IMR-90 (cell line): ENCODE results near the gene TALDO1. TPM values are rescaled to one million over a fixed set of nuclear protein-coding genes. Genes with fewer than 3 reads are reported as not detected.
A peak's percentile ranks its signal among the peaks of the same experiment; 100 is the strongest.

Experiments
- ATAC-seq: fragments of 200-7000 bp; cut with Tn5 transposase; 2 replicates; pipeline ENCODE4 v1.9.1; 2020; ENCODE audit warnings: low read depth, mild to moderate bottlenecking, moderate library complexity
- BruUV-seq: library from RNA; stranded (reverse); fragments of 400-500 nt; replicated peaks from 2 replicates; lab custom pipeline; 2021; lab: Mats Ljungman, UMichigan
- CTCF ChIA-PET: fragments of 300-600 bp; formaldehyde crosslinking; extraction: SDS; loops from one replicate; lab custom pipeline; 2021; ENCODE audit warnings: antibody characterized with exemption; lab: Yijun Ruan, JAX
- POLR2A ChIA-PET: fragments of 300-600 bp; sonication (Branson Sonifier 250); formaldehyde crosslinking; loops from one replicate; lab custom pipeline; 2022; ENCODE audit warnings: antibody characterized with exemption; ENCODE audit not compliant: unreplicated experiment; lab: Charles Lee
- DNase-seq: peaks from one replicate; pipeline ENCODE4 v3.0.0; 2013
- H2AFZ ChIP-seq: replicated peaks from 2 replicates; pipeline ENCODE3; 2013; ENCODE audit warnings: low read length, mild to moderate bottlenecking; ENCODE audit not compliant: poor library complexity
- H2AK5ac ChIP-seq: 2 replicates; pipeline ENCODE4 v1.6.1; 2013; ENCODE audit warnings: low read depth, low read length, inconsistent platforms
- H2AK9ac ChIP-seq: replicated peaks from 2 replicates; pipeline ENCODE3; 2013; ENCODE audit warnings: mild to moderate bottlenecking, low read depth, low read length, moderate library complexity; ENCODE audit not compliant: poor library complexity
- H2BK120ac ChIP-seq: 2 replicates; pipeline ENCODE4 v1.6.1; 2013; ENCODE audit warnings: low read depth, low read length, inconsistent platforms
- H2BK15ac ChIP-seq: 3 replicates; pipeline ENCODE4 v1.6.1; 2013; ENCODE audit warnings: low read depth, low read length, inconsistent platforms
- H2BK20ac ChIP-seq: 2 replicates; pipeline ENCODE4 v1.6.1; 2013; ENCODE audit warnings: low read depth, mild to moderate bottlenecking, inconsistent platforms, low read length, moderate library complexity
- H2BK5ac ChIP-seq: 2 replicates; pipeline ENCODE4 v1.6.1; 2013; ENCODE audit warnings: mild to moderate bottlenecking, low read depth, low read length, inconsistent platforms; ENCODE audit not compliant: poor library complexity, severe bottlenecking
- H3K14ac ChIP-seq: replicated peaks from 2 replicates; pipeline ENCODE4 v1.6.1; 2013; ENCODE audit warnings: low read depth, low read length, inconsistent platforms
- H3K18ac ChIP-seq: 2 replicates; pipeline ENCODE4 v1.6.1; 2013; ENCODE audit warnings: low read depth, low read length, control low read depth
- H3K23ac ChIP-seq: 2 replicates; pipeline ENCODE4 v1.6.1; 2013; ENCODE audit warnings: low read depth, low read length, inconsistent platforms
- H3K27ac ChIP-seq: 2 replicates; pipeline ENCODE4 v1.5.1; 2013; ENCODE audit warnings: mild to moderate bottlenecking, control low read depth, low read length; ENCODE audit not compliant: insufficient read depth
- H3K27me3 ChIP-seq: 2 replicates; pipeline ENCODE4 v1.6.1; 2013; ENCODE audit warnings: low read length; ENCODE audit not compliant: control insufficient read depth, insufficient read depth
- H3K36me3 ChIP-seq: 2 replicates; pipeline ENCODE4 v1.6.1; 2013; ENCODE audit warnings: low read length, mixed read lengths; ENCODE audit not compliant: control insufficient read depth, insufficient read depth
- H3K4ac ChIP-seq: 2 replicates; pipeline ENCODE4 v1.6.1; 2013; ENCODE audit warnings: low read depth, low read length, inconsistent platforms
- H3K4me1 ChIP-seq: 2 replicates; pipeline ENCODE4 v1.6.1; 2013; ENCODE audit warnings: low read length, mixed read lengths; ENCODE audit not compliant: control insufficient read depth, insufficient read depth
- H3K4me2 ChIP-seq: 2 replicates; pipeline ENCODE4 v1.6.1; 2013; ENCODE audit warnings: low read depth, mild to moderate bottlenecking, control low read depth, low read length, moderate library complexity
- H3K4me3 ChIP-seq: 2 replicates; pipeline ENCODE4 v1.5.1; 2013; ENCODE audit warnings: low read depth, mild to moderate bottlenecking, control low read depth, low read length, moderate library complexity; ENCODE audit not compliant: insufficient read depth
- H3K56ac ChIP-seq: 2 replicates; pipeline ENCODE4 v1.6.1; 2013; ENCODE audit warnings: low read length, inconsistent platforms; ENCODE audit not compliant: insufficient read depth; ENCODE audit errors: extremely low read depth
- H3K79me1 ChIP-seq, 2 experiments: 2 replicates each; pipeline ENCODE4 v1.6.1; 2013; ENCODE audit warnings: low read length in 2 of 2, inconsistent platforms in 1 of 2, low read depth in 1 of 2
- H3K9ac ChIP-seq: 2 replicates; pipeline ENCODE4 v1.6.1; 2013; ENCODE audit warnings: low read depth, low read length, control low read depth
- H3K9me1 ChIP-seq: 2 replicates; pipeline ENCODE4 v1.6.1; 2013; ENCODE audit warnings: low read length, inconsistent platforms; ENCODE audit not compliant: insufficient read depth
- H3K9me3 ChIP-seq: 2 replicates; pipeline ENCODE4 v1.6.1; 2013; ENCODE audit warnings: low read length; ENCODE audit not compliant: control insufficient read depth, insufficient read depth
- H4K20me1 ChIP-seq: 2 replicates; pipeline ENCODE4 v1.6.1; 2013; ENCODE audit warnings: low read length, inconsistent platforms; ENCODE audit not compliant: insufficient read depth
- H4K5ac ChIP-seq: 2 replicates; pipeline ENCODE4 v1.6.1; 2013; ENCODE audit warnings: mild to moderate bottlenecking, low read depth, low read length, control low read depth
- H4K8ac ChIP-seq, 2 experiments: 2 replicates each; pipeline ENCODE4 v1.6.1; 2013; ENCODE audit warnings: low read depth in 2 of 2, low read length in 2 of 2, control low read depth in 1 of 2, inconsistent platforms in 1 of 2
- H4K91ac ChIP-seq: 2 replicates; pipeline ENCODE4 v1.6.1; 2013; ENCODE audit warnings: low read depth, low read length, inconsistent platforms; ENCODE audit not compliant: insufficient read depth
- BHLHE40 ChIP-seq: fragments of 150-350 bp; IDR thresholded peaks from 2 replicates; pipeline ENCODE4 v1.6.1; 2016; ENCODE audit warnings: mild to moderate bottlenecking, low read depth, low read length
- CEBPB ChIP-seq: IDR thresholded peaks from 2 replicates; pipeline ENCODE4 v1.6.1; 2012; ENCODE audit warnings: low read depth, low read length, improper control_type of control experiment
- CHD1 ChIP-seq: IDR thresholded peaks from 2 replicates; pipeline ENCODE4 v1.6.1; 2012; ENCODE audit warnings: low read depth, low read length, improper control_type of control experiment
- ELK1 ChIP-seq: fragments of 150-350 bp; IDR thresholded peaks from 2 replicates; pipeline ENCODE4 v1.6.1; 2016; ENCODE audit warnings: low read depth, mild to moderate bottlenecking, low read length, moderate library complexity, borderline replicate concordance
- FOS ChIP-seq: fragments of 150-350 bp; IDR thresholded peaks from 2 replicates; pipeline ENCODE4 v1.6.1; 2016; ENCODE audit warnings: low read depth, low read length
- MAFK ChIP-seq: IDR thresholded peaks from 2 replicates; pipeline ENCODE4 v1.6.1; 2012; ENCODE audit warnings: low read depth, low read length, improper control_type of control experiment
- MAZ ChIP-seq: IDR thresholded peaks from 2 replicates; pipeline ENCODE4 v1.6.1; 2012; ENCODE audit warnings: low read depth, mild to moderate bottlenecking, low read length, improper control_type of control experiment, moderate library complexity, borderline replicate concordance
- MXI1 ChIP-seq: IDR thresholded peaks from 2 replicates; pipeline ENCODE4 v1.6.1; 2012; ENCODE audit warnings: low read depth, mild to moderate bottlenecking, low read length, moderate library complexity, borderline replicate concordance
- NFE2L2 ChIP-seq: fragments of 150-350 bp; IDR thresholded peaks from 2 replicates; pipeline ENCODE4 v1.6.1; 2016; ENCODE audit warnings: low read depth, mild to moderate bottlenecking, low read length
- POLR2A ChIP-seq: IDR thresholded peaks from 2 replicates; pipeline ENCODE4 v1.6.1; 2012; ENCODE audit warnings: mild to moderate bottlenecking, low read depth, low read length
- RAD21 ChIP-seq: IDR thresholded peaks from 2 replicates; pipeline ENCODE4 v1.6.1; 2012; ENCODE audit warnings: low read length, improper control_type of control experiment
- RCOR1 ChIP-seq: IDR thresholded peaks from 2 replicates; pipeline ENCODE4 v1.6.1; 2012; ENCODE audit warnings: mild to moderate bottlenecking, low read length, improper control_type of control experiment; ENCODE audit not compliant: insufficient replicate concordance
- RFX5 ChIP-seq: IDR thresholded peaks from 2 replicates; pipeline ENCODE4 v1.8.0; 2012; ENCODE audit warnings: low read depth, mild to moderate bottlenecking, low read length, moderate library complexity
- SMC3 ChIP-seq: fragments of 150-350 bp; IDR thresholded peaks from 2 replicates; pipeline ENCODE4 v1.6.1; 2016; ENCODE audit warnings: low read depth, mild to moderate bottlenecking, antibody characterized with exemption, low read length, moderate library complexity
- USF2 ChIP-seq: fragments of 150-350 bp; IDR thresholded peaks from 2 replicates; pipeline ENCODE4 v1.6.1; 2017; ENCODE audit warnings: mild to moderate bottlenecking, antibody characterized with exemption, low read length, low read depth
- WGBS, 2 experiments: methylation state at CpG; one replicate each; pipeline versions ENCODE4 v1.1.5 to v1.1.7; 2013; ENCODE audit warnings: missing lambda C conversion rate in 2 of 2; ENCODE audit not compliant: insufficient read length in 1 of 2; ENCODE audit errors: extremely low coverage in 2 of 2; 5-methylcytosine and 5-hydroxymethylcytosine counted together
- dilution Hi-C: fragments of 300-500 bp; cut with HindIII; formaldehyde crosslinking; loops from one replicate; pipeline ENCODE4 v1.14.3; 2018; ENCODE audit warnings: low sequenced_read_pairs; ENCODE audit not compliant: unreplicated experiment
- in situ Hi-C: fragments of 300-500 bp; cut with MboI; formaldehyde crosslinking; loops from 3 replicates; pipeline ENCODE4 v1.14.3; 2019; ENCODE audit warnings: low sequenced_read_pairs, inconsistent platforms, mixed read lengths
- intact Hi-C: fragments of 100-400 bp; cut with micrococcal nuclease; formaldehyde crosslinking; loops from 2 replicates; pipeline ENCODE4 v1.10.0; 2022
- polyA plus RNA-seq, 3 experiments: library from polyadenylated mRNA; depleted of rRNA; stranded (reverse); fragments of >200 nt; gene quantifications; 2 replicates each; pipeline ENCODE4 v1.2.3, GENCODE V29; 2012; ENCODE audit warnings: low replicate concordance in 1 of 3
- total RNA-seq: library from RNA; depleted of rRNA; stranded (reverse); fragments of >200 nt; gene quantifications from 2 replicates; pipeline ENCODE4 v1.2.3, GENCODE V29; 2012

The TALDO1 gene
- total and polyA plus RNA-seq, 2 of the 4 experiments (the other 2 are of a cell fraction) = 147 to 210 TPM

- H3K4me2 ChIP-seq = peak overlapping the region; percentile 99; the same call in 1 of the 2 replicates
- no peak for ATAC-seq
- dilution Hi-C loops = no loop called here
- H4K5ac ChIP-seq = no peak overlapping the region
- peak overlapping the region; percentile 82 for H2AK9ac ChIP-seq
- no peak overlapping the region for H3K4me3 ChIP-seq
- H4K91ac ChIP-seq = no peak overlapping the region
- H3K79me1 ChIP-seq = peaks cover 2 to 33% of the 10 kb centered on the region in 2 experiments; a peak in 3 of 4 replicates
- in situ Hi-C loops = no loop called here
- H2BK5ac ChIP-seq = no peak overlapping the region
- H3K9me3 ChIP-seq = no peaks in the 10 kb centered on the region
- H4K20me1 ChIP-seq = peaks cover under 1% of the 10 kb centered on the region; the same call in 1 of the 2 replicates
- H2BK15ac ChIP-seq = no peak overlapping the region
- H2BK120ac ChIP-seq = no peak overlapping the region
- peaks cover 26% of the 10 kb centered on the region for H3K36me3 ChIP-seq
- no peaks in the 10 kb centered on the region for H3K27me3 ChIP-seq
- H3K14ac ChIP-seq = no peak overlapping the region
- no peak overlapping the region for H3K27ac ChIP-seq
- no peak overlapping the region for H3K18ac ChIP-seq
- POLR2A ChIA-PET = interaction anchor here (0.6 kb wide), 1 partner anchor 39 kb away, joined by 3 read pairs; no protein-coding TSS in a partner anchor
- no peaks in the 10 kb centered on the region for H3K9me1 ChIP-seq
- no peak overlapping the region for H3K23ac ChIP-seq
- no peak overlapping the region for H3K56ac ChIP-seq
- H2AK5ac ChIP-seq = no peak overlapping the region
- WGBS, 2 experiments = 94% methylated on average over 23 of the region's 28 CpGs; no CpG with 5 or more reads in 1 of the 2 experiments
- H4K8ac ChIP-seq = no peak overlapping the region
- intact Hi-C loops = no loop called here
- no peak overlapping the region for H3K4ac ChIP-seq
- BruUV-seq = no TSS peak
- no peak overlapping the region for H3K9ac ChIP-seq
- H2AFZ ChIP-seq = peak overlapping the region; percentile 63
- H3K4me1 ChIP-seq = peaks cover 18% of the 10 kb centered on the region
- DNase-seq = no peak
- CTCF ChIA-PET = no interaction called here
- H2BK20ac ChIP-seq = no peak overlapping the region
- TF ChIP-seq FOS (no peak), BHLHE40 (no peak), RCOR1 (no peak), USF2 (no peak), CEBPB (no peak), POLR2A (no peak), CHD1 (no peak), MAFK (no peak), MXI1 (no peak), RFX5 (no peak), ELK1 (no peak), RAD21 (no peak), SMC3 (no peak), NFE2L2 (no peak), MAZ (no peak)
These were observed 55.6 kb downstream of the TALDO1 start for GRCh38 chr11:802693-803466.
